Trophoblast cell (in vitro differentiated cells and primary cell): ENCODE data around the gene SLC35F4.

Experiments
- DNase-seq, 2 donors: peaks; one replicate each; pipeline ENCODE4 v3.0.0-alpha.2; 2016
- H2AFZ ChIP-seq: 2 replicates; pipeline ENCODE4 v1.6.1; 2013; ENCODE audit warnings: low read length, moderate library complexity, mild to moderate bottlenecking; ENCODE audit not compliant: insufficient read depth, poor library complexity
- H2AK5ac ChIP-seq: 2 replicates; pipeline ENCODE4 v1.6.1; 2013; ENCODE audit warnings: mild to moderate bottlenecking, low read length
- H2BK120ac ChIP-seq: 2 replicates; pipeline ENCODE4 v1.6.1; 2013; ENCODE audit warnings: low read length, mild to moderate bottlenecking, moderate library complexity; ENCODE audit not compliant: insufficient read depth, poor library complexity
- H2BK12ac ChIP-seq: 2 replicates; pipeline ENCODE4 v1.6.1; 2013; ENCODE audit warnings: mild to moderate bottlenecking, low read length, moderate library complexity
- H2BK5ac ChIP-seq: 2 replicates; pipeline ENCODE4 v1.6.1; 2013; ENCODE audit warnings: low read length, low read depth, moderate library complexity, mild to moderate bottlenecking; ENCODE audit not compliant: poor library complexity
- H3K14ac ChIP-seq: 2 replicates; pipeline ENCODE4 v1.6.1; 2013; ENCODE audit warnings: mild to moderate bottlenecking, low read length
- H3K18ac ChIP-seq: 2 replicates; pipeline ENCODE4 v1.6.1; 2013; ENCODE audit warnings: mild to moderate bottlenecking, low read length
- H3K23ac ChIP-seq: 2 replicates; pipeline ENCODE4 v1.6.1; 2013; ENCODE audit warnings: low read length
- H3K27ac ChIP-seq: 2 replicates; pipeline ENCODE4 v1.5.1; 2013; ENCODE audit warnings: low read depth, mild to moderate bottlenecking, inconsistent platforms, low read length, moderate library complexity
- H3K27me3 ChIP-seq: 2 replicates; pipeline ENCODE4 v1.6.1; 2013; ENCODE audit warnings: inconsistent platforms, mild to moderate bottlenecking, low read length, moderate library complexity; ENCODE audit not compliant: insufficient read depth
- H3K36me3 ChIP-seq, 2 experiments: 1 replicate in 1 of 2; 2 replicates in 1 of 2; pipeline ENCODE4 v1.6.1; 2013; ENCODE audit warnings: low read length in 2 of 2, mild to moderate bottlenecking in 2 of 2, moderate library complexity in 1 of 2; ENCODE audit not compliant: insufficient read depth in 2 of 2, control insufficient read depth in 1 of 2
- H3K4ac ChIP-seq: 2 replicates; pipeline ENCODE4 v1.6.1; 2013; ENCODE audit warnings: low read depth, mild to moderate bottlenecking, low read length, moderate library complexity
- H3K4me1 ChIP-seq, 2 experiments: 1 replicate in 1 of 2; 2 replicates in 1 of 2; pipeline ENCODE4 v1.6.1; 2013; ENCODE audit warnings: low read length in 2 of 2, mild to moderate bottlenecking in 2 of 2, moderate library complexity in 1 of 2; ENCODE audit not compliant: insufficient read depth in 2 of 2, control insufficient read depth in 1 of 2
- H3K4me2 ChIP-seq: 2 replicates; pipeline ENCODE4 v1.6.1; 2013; ENCODE audit warnings: inconsistent platforms, mild to moderate bottlenecking, low read length, moderate library complexity
- H3K4me3 ChIP-seq: 2 replicates; pipeline ENCODE4 v1.5.1; 2013; ENCODE audit warnings: mild to moderate bottlenecking, low read depth, low read length, inconsistent platforms
- H3K79me1 ChIP-seq: one replicate; pipeline ENCODE4 v1.6.1; 2013; ENCODE audit warnings: low read length
- H3K79me2 ChIP-seq: 2 replicates; pipeline ENCODE4 v1.6.1; 2013; ENCODE audit warnings: low read length, mild to moderate bottlenecking; ENCODE audit not compliant: control insufficient read depth, insufficient read depth, poor library complexity
- H3K9ac ChIP-seq: 2 replicates; pipeline ENCODE4 v1.6.1; 2013; ENCODE audit warnings: mild to moderate bottlenecking, low read length
- H3K9me3 ChIP-seq: 2 replicates; pipeline ENCODE4 v1.6.1; 2013; ENCODE audit warnings: low read depth, mild to moderate bottlenecking, control low read depth, inconsistent platforms, low read length; ENCODE audit not compliant: insufficient read depth
- H4K12ac ChIP-seq: 2 replicates; pipeline ENCODE4 v1.6.1; 2013; ENCODE audit warnings: low read depth, mild to moderate bottlenecking, low read length, moderate library complexity
- H4K8ac ChIP-seq: 2 replicates; pipeline ENCODE4 v1.6.1; 2013; ENCODE audit warnings: low read depth, mild to moderate bottlenecking, low read length, moderate library complexity
- H4K91ac ChIP-seq: one replicate; pipeline ENCODE4 v1.6.1; 2013; ENCODE audit warnings: low read depth, mild to moderate bottlenecking, low read length, moderate library complexity
- WGBS: extraction: QIAGEN DNeasy Blood & Tissue Kit; methylation state at CpG from one replicate; pipeline ENCODE4 v1.1.7; 2013; ENCODE audit warnings: missing lambda C conversion rate; ENCODE audit not compliant: insufficient read length, insufficient coverage; ENCODE audit errors: extremely low coverage; 5-methylcytosine and 5-hydroxymethylcytosine counted together

Gene SLC35F4

DNA sequence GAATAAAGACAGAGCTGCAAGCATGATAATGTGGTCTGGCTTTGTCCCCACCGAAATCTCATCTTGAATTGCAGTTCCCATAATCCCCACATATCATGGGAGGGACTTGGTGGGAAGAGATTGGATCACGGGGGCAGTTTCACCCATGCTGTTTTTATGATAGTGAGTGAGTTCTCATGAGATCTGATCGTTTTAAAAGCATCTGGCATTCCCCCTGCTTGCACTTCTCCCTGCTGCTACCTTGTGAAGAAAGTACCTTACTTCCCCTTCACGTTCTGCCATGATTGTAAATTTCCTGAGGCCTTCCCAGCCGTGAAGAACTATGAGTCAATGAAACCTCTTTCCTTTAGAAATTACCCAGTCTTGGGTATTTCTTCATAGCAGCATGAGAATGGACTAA, 158.7 kb downstream of the SLC35F4 start:
- DNase-seq, result no peak
- Histone ChIP-seq H3K79me1 (no peaks in the 10 kb centered on the region), H3K4me1 (no peaks in the 10 kb centered on the region), H3K27me3 (no peaks in the 10 kb centered on the region), H3K14ac (no peak overlapping the region), H2AK5ac (no peak overlapping the region), H2BK12ac (no peak overlapping the region), H3K36me3 (no peaks in the 10 kb centered on the region), H2BK120ac (no peak overlapping the region), H3K4me3 (no peak overlapping the region), H4K12ac (no peak overlapping the region), H3K79me2 (no peaks in the 10 kb centered on the region), H3K27ac (no peak overlapping the region), H3K4ac (no peak overlapping the region), H3K9ac (no peak overlapping the region), H4K91ac (no peak overlapping the region), H2AFZ (no peak overlapping the region), H3K18ac (no peak overlapping the region), H3K23ac (no peak overlapping the region), H3K9me3 (peaks cover 6% of the 10 kb centered on the region), H3K4me2 (no peak overlapping the region), H4K8ac (no peak overlapping the region), H2BK5ac (no peak overlapping the region)
- no CpG with 5 or more reads among the region's 5 CpGs for WGBS

- Histone ChIP-seq H2BK12ac (no peak overlapping the region), H3K9me3 (no peaks in the 10 kb centered on the region), H3K4me2 (no peak overlapping the region), H3K23ac (no peak overlapping the region), H3K79me2 (no peaks in the 10 kb centered on the region), H3K18ac (no peak overlapping the region), H3K4ac (no peak overlapping the region), H3K4me1 (no peaks in the 10 kb centered on the region), H4K12ac (no peak overlapping the region), H2BK120ac (no peak overlapping the region), H2AK5ac (no peak overlapping the region), H4K91ac (no peak overlapping the region), H3K4me3 (no peak overlapping the region), H3K79me1 (no peaks in the 10 kb centered on the region), H3K9ac (no peak overlapping the region), H3K36me3 (no peaks in the 10 kb centered on the region), H3K14ac (no peak overlapping the region), H3K27ac (no peak overlapping the region), H4K8ac (no peak overlapping the region), H3K27me3 (no peaks in the 10 kb centered on the region), H2BK5ac (no peak overlapping the region), H2AFZ (no peak overlapping the region)
- no peak for DNase-seq
- WGBS, result no CpG with 5 or more reads among the region's 1 CpG
Observed at GRCh38 chr14:57704763-57705162, 161.1 kb downstream of the SLC35F4 start.

- Histone ChIP-seq H4K91ac (no peak overlapping the region), H2BK5ac (no peak overlapping the region)
- no CpG with 5 or more reads among the region's 3 CpGs for WGBS
Observed at GRCh38 chr14:57699947-57700346, 165.9 kb downstream of the SLC35F4 start.

GRCh38 chr14:57692671-57693070, 173.2 kb downstream of the SLC35F4 start:
- H3K27me3 ChIP-seq, result no peaks in the 10 kb centered on the region
- no peak overlapping the region for H4K91ac ChIP-seq
- DNase-seq, result peak in 1 of 2 donors; percentile 66
- H3K79me2 ChIP-seq, result no peaks in the 10 kb centered on the region
- no peak overlapping the region for H4K8ac ChIP-seq
- no peaks in the 10 kb centered on the region for H3K4me1 ChIP-seq
- no peak overlapping the region for H2AFZ ChIP-seq
- H3K18ac ChIP-seq, result no peak overlapping the region
- H3K4me3 ChIP-seq, result no peak overlapping the region
- no peaks in the 10 kb centered on the region for H3K9me3 ChIP-seq
- no peak overlapping the region for H2BK5ac ChIP-seq
- H3K79me1 ChIP-seq, result no peaks in the 10 kb centered on the region
- H2BK120ac ChIP-seq, result no peak overlapping the region
- H2AK5ac ChIP-seq, result no peak overlapping the region
- H3K4me2 ChIP-seq, result no peak overlapping the region
- no peak overlapping the region for H3K14ac ChIP-seq
- H3K4ac ChIP-seq, result no peak overlapping the region
- H3K27ac ChIP-seq, result no peak overlapping the region
- no peak overlapping the region for H2BK12ac ChIP-seq
- no peak overlapping the region for H4K12ac ChIP-seq
- H3K9ac ChIP-seq, result no peak overlapping the region
- no peaks in the 10 kb centered on the region for H3K36me3 ChIP-seq
- H3K23ac ChIP-seq, result no peak overlapping the region

More at GRCh38 chr14:57699947-57700346, 165.9 kb downstream of the SLC35F4 start:
- Histone ChIP-seq H3K4ac (no peak overlapping the region), H3K27ac (no peak overlapping the region), H2AFZ (no peak overlapping the region), H3K18ac (no peak overlapping the region), H4K12ac (no peak overlapping the region), H3K4me1 (no peaks in the 10 kb centered on the region), H4K8ac (no peak overlapping the region), H3K4me2 (no peak overlapping the region), H3K4me3 (no peak overlapping the region), H3K14ac (no peak overlapping the region), H3K27me3 (no peaks in the 10 kb centered on the region), H3K36me3 (no peaks in the 10 kb centered on the region), H2BK120ac (no peak overlapping the region), H3K23ac (no peak overlapping the region), H3K9ac (no peak overlapping the region), H3K79me1 (no peaks in the 10 kb centered on the region), H3K79me2 (no peaks in the 10 kb centered on the region), H2BK12ac (no peak overlapping the region), H2AK5ac (no peak overlapping the region), H3K9me3 (no peaks in the 10 kb centered on the region)
- DNase-seq, result no peak
